ENCODE data around the gene MRPL37.

DNA sequence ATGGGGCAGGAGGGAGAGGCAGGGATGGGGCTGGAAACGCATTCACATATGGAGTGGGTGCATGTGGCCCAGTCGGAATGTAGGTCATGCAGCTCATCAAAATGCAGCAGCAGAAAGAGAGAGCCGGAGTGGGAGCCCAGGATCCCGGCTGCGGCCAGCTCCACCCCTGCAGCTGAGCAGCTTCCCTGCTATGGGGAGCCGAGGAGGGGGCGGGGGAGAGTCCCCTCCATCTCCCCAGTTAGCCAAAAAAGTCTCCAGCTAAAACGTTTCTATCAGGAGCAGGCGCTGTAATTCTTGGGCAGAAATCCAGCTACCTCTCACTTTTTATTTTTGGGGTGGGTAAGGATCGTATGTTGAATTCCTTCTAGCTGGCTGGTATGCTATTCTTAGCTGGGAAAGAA, 39.7 kb downstream of the MRPL37 start:
- TF ChIP-seq, protein P1, sequence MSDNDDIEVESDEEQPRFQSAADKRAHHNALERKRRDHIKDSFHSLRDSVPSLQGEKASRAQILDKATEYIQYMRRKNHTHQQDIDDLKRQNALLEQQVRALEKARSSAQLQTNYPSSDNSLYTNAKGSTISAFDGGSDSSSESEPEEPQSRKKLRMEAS (IDR thresholded peaks at IDR 0.05): no peak
- no peak for TF ChIP-seq FOSL1 (IDR thresholded peaks at IDR 0.05; ENCODE audit: insufficient read depth, low read depth, low read length)
- no peak for TF ChIP-seq SP4 (IDR thresholded peaks at IDR 0.05; ENCODE audit: low read length)

All from H1 (cell line).